GM23338 (cell line): ENCODE data around the gene ESR1. TPM values are rescaled to one million over a fixed set of nuclear protein-coding genes. Genes with fewer than 3 reads are reported as not detected.

ENCODE experiments used
- ATAC-seq: fragments of 200-7000 bp; cut with Tn5 transposase; 3 replicates; pipeline ENCODE4 v1.9.1; 2020
- DNase-seq: peaks from one replicate; pipeline ENCODE4 v3.0.0-alpha.2; 2015; ENCODE audit warnings: low spot score
- H2AFZ ChIP-seq: fragments of 200-600 bp; sonication (generic); 2 replicates; pipeline ENCODE4 v1.8.0; 2016; ENCODE audit warnings: antibody characterized with exemption, mild to moderate bottlenecking, moderate library complexity
- H3F3A ChIP-seq: fragments of 200-600 bp; sonication (generic); replicated peaks from 2 replicates; pipeline ENCODE4 v1.8.0; 2017; ENCODE audit warnings: antibody characterized with exemption, mixed run types, low read depth
- H3K27ac ChIP-seq: fragments of 200-600 bp; sonication (generic); 2 replicates; pipeline ENCODE4 v1.6.1; 2016; ENCODE audit warnings: low read depth
- H3K27me3 ChIP-seq: fragments of 200-600 bp; sonication (generic); 2 replicates; pipeline ENCODE4 v1.8.0; 2016; ENCODE audit warnings: mild to moderate bottlenecking, mixed run types, moderate library complexity; ENCODE audit not compliant: insufficient read depth
- H3K36me3 ChIP-seq: fragments of 200-600 bp; sonication (generic); 2 replicates; pipeline ENCODE4 v1.8.0; 2016; ENCODE audit warnings: mild to moderate bottlenecking; ENCODE audit not compliant: insufficient read depth
- H3K4me1 ChIP-seq: fragments of 200-600 bp; sonication (generic); 2 replicates; pipeline ENCODE4 v1.8.0; 2016; ENCODE audit warnings: mild to moderate bottlenecking, moderate library complexity; ENCODE audit not compliant: insufficient read depth
- H3K4me2 ChIP-seq: fragments of 200-600 bp; sonication (generic); 2 replicates; pipeline ENCODE4 v1.7.1; 2017; ENCODE audit warnings: mixed run types
- H3K4me3 ChIP-seq: fragments of 200-600 bp; sonication (generic); 2 replicates; pipeline ENCODE4 v1.6.1; 2016; ENCODE audit warnings: mixed run types
- H3K79me2 ChIP-seq: fragments of 200-600 bp; sonication (generic); replicated peaks from 2 replicates; pipeline ENCODE4 v1.8.0; 2017; ENCODE audit warnings: mild to moderate bottlenecking; ENCODE audit not compliant: insufficient read depth
- H3K9me2 ChIP-seq: fragments of 200-600 bp; sonication (generic); 2 replicates; pipeline ENCODE4 v1.8.0; 2017; ENCODE audit not compliant: insufficient read depth
- H4K20me1 ChIP-seq: fragments of 200-600 bp; sonication (generic); replicated peaks from 2 replicates; pipeline ENCODE4 v1.8.0; 2017; ENCODE audit warnings: mild to moderate bottlenecking; ENCODE audit not compliant: insufficient read depth
- H3K27ac Mint-ChIP-seq: 2 replicates; pipeline ENCODE4 v1.8.0; 2020; ENCODE audit warnings: inconsistent platforms, mild to moderate bottlenecking, moderate library complexity, mixed read lengths
- H3K27me3 Mint-ChIP-seq: 3 replicates; pipeline ENCODE4 v1.8.0; 2022; ENCODE audit warnings: low read depth, mild to moderate bottlenecking, moderate library complexity, mixed read lengths, inconsistent platforms; ENCODE audit not compliant: insufficient read depth, poor library complexity
- H3K36me3 Mint-ChIP-seq: 3 replicates; pipeline ENCODE4 v1.8.0; 2021; ENCODE audit warnings: low read depth, mild to moderate bottlenecking, inconsistent platforms, moderate library complexity, mixed read lengths
- H3K4me1 Mint-ChIP-seq: 3 replicates; pipeline ENCODE4 v1.8.0; 2020; ENCODE audit warnings: mild to moderate bottlenecking, inconsistent platforms, mixed read lengths
- H3K4me3 Mint-ChIP-seq: 3 replicates; pipeline ENCODE4 v1.8.0; 2021; ENCODE audit warnings: moderate library complexity, mild to moderate bottlenecking, inconsistent platforms, mixed read lengths
- H3K9me3 Mint-ChIP-seq: 3 replicates; pipeline ENCODE4 v1.8.0; 2020; ENCODE audit warnings: moderate library complexity, mild to moderate bottlenecking, inconsistent platforms, mixed read lengths
- CREB1 ChIP-seq: fragments of 250-450 bp; sonication (Bioruptor Pico); IDR thresholded peaks from 2 replicates; pipeline ENCODE4 v1.5.0; 2020; ENCODE audit warnings: low read depth, mild to moderate bottlenecking, moderate library complexity
- EZH2phosphoT487 ChIP-seq: fragments of 200-600 bp; sonication (generic); IDR thresholded peaks from one replicate; pipeline ENCODE4 v1.8.1; 2018; ENCODE audit warnings: antibody characterized with exemption; ENCODE audit not compliant: unreplicated experiment
- NANOG ChIP-seq: IDR thresholded peaks from 2 replicates; pipeline ENCODE4 v1.6.1; 2016; ENCODE audit warnings: antibody characterized with exemption, borderline replicate concordance
- POLR2AphosphoS5 ChIP-seq: IDR thresholded peaks from 2 replicates; pipeline ENCODE4 v1.6.1; 2016; ENCODE audit warnings: antibody characterized with exemption, low read depth
- STAT1 ChIP-seq: IDR thresholded peaks from one replicate; pipeline ENCODE4 v1.6.1; 2016; ENCODE audit warnings: antibody characterized with exemption; ENCODE audit not compliant: unreplicated experiment
- ZNF331 ChIP-seq: fragments of 250-450 bp; sonication (Bioruptor Pico); IDR thresholded peaks from 2 replicates; pipeline ENCODE4 v1.5.0; 2020; ENCODE audit warnings: low read depth, mild to moderate bottlenecking, moderate library complexity
- ZNF462 ChIP-seq: fragments of 250-450 bp; sonication (Bioruptor Pico); IDR thresholded peaks from 2 replicates; pipeline ENCODE4 v1.5.0; 2020; ENCODE audit warnings: mild to moderate bottlenecking, moderate library complexity
- polyA plus RNA-seq: library from polyadenylated mRNA; unstranded; fragments of >200 nt; fragmentation: Nextera tagmentation; extraction: Ambion mirVana; gene quantifications from 2 replicates; pipeline ENCODE4 v1.2.1, GENCODE V29; 2016
- total RNA-seq: library from RNA; depleted of rRNA; stranded (reverse); fragments of >200 nt; shearing (Covaris generic); gene quantifications from 2 replicates; pipeline ENCODE4 v1.2.3, GENCODE V29; 2014
- TF ChIP-seq, protein P1 (sequence below): IDR thresholded peaks from one replicate; pipeline ENCODE4 v1.6.1; 2018; ENCODE audit warnings: antibody characterized with exemption; ENCODE audit not compliant: unreplicated experiment

The ESR1 gene
- total and polyA plus RNA-seq, 2 experiments from 2014 or later, result 0.94 TPM; not detected in 1

DNA sequence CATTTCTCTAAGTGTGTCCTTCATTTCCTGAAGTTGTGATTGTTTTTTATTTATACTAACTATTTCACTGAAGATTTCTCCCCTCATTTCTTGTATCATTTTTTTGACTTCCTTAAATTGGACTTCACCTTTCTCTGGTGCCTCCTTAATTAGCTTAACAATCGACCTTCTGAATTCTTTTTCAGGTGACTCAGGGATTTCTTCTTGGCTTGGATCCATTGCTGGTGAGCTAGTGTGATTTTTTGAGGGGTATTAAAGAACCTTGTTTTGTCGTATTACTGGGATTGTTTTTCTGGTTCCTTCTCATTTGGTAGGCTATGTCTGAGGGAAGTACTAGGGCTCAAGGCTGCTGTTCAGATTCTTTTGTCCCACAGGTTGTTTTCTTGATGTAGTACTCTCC, 92.8 kb downstream of the ESR1 start:
- no peak for TF ChIP-seq NANOG
- no peak for TF ChIP-seq EZH2phosphoT487
- no peak for TF ChIP-seq CREB1 (CRISPR knock-in tag)
- no peak for TF ChIP-seq ZNF331
- TF ChIP-seq STAT1, result no peak
- TF ChIP-seq, protein P1, sequence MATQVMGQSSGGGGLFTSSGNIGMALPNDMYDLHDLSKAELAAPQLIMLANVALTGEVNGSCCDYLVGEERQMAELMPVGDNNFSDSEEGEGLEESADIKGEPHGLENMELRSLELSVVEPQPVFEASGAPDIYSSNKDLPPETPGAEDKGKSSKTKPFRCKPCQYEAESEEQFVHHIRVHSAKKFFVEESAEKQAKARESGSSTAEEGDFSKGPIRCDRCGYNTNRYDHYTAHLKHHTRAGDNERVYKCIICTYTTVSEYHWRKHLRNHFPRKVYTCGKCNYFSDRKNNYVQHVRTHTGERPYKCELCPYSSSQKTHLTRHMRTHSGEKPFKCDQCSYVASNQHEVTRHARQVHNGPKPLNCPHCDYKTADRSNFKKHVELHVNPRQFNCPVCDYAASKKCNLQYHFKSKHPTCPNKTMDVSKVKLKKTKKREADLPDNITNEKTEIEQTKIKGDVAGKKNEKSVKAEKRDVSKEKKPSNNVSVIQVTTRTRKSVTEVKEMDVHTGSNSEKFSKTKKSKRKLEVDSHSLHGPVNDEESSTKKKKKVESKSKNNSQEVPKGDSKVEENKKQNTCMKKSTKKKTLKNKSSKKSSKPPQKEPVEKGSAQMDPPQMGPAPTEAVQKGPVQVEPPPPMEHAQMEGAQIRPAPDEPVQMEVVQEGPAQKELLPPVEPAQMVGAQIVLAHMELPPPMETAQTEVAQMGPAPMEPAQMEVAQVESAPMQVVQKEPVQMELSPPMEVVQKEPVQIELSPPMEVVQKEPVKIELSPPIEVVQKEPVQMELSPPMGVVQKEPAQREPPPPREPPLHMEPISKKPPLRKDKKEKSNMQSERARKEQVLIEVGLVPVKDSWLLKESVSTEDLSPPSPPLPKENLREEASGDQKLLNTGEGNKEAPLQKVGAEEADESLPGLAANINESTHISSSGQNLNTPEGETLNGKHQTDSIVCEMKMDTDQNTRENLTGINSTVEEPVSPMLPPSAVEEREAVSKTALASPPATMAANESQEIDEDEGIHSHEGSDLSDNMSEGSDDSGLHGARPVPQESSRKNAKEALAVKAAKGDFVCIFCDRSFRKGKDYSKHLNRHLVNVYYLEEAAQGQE, result no peak
- TF ChIP-seq POLR2AphosphoS5, result no peak
- TF ChIP-seq ZNF462 (CRISPR knock-in tag), result no peak
- H3K4me2 ChIP-seq, result no peak overlapping the region
- Mint-ChIP-seq H3K9me3 (peaks cover 21% of the 10 kb centered on the region), H3K27me3 (peaks cover 5% of the 10 kb centered on the region), H3K27ac (peak overlapping the region; percentile 57; the same call in 1 of the 2 replicates), H3K36me3 (peaks cover 16% of the 10 kb centered on the region), H3K4me1 (peaks cover 12% of the 10 kb centered on the region), H3K4me3 (no peak overlapping the region)
- H3K79me2 ChIP-seq, result no peaks in the 10 kb centered on the region
- no peak overlapping the region for H3K4me3 ChIP-seq
- H3K9me2 ChIP-seq, result no peaks in the 10 kb centered on the region
- H4K20me1 ChIP-seq, result no peaks in the 10 kb centered on the region
- no peak overlapping the region for H3K27ac ChIP-seq
- no peaks in the 10 kb centered on the region for H3K27me3 ChIP-seq
- DNase-seq, result no peak
- H3K36me3 ChIP-seq, result no peaks in the 10 kb centered on the region
- H3K4me1 ChIP-seq, result peaks cover 5% of the 10 kb centered on the region; the same call in 1 of the 2 replicates
- ATAC-seq, result no peak
- no peaks in the 10 kb centered on the region for H3F3A ChIP-seq
- H2AFZ ChIP-seq, result no peak overlapping the region
